GM11168 (cell line): Measurements from ENCODE around the gene SUPT3H.
"Not testable (repeated sequence)": the region's sequence is repeated elsewhere in the genome, so short reads cannot be mapped to it uniquely, and the experiment has no call there.

Experiments
- in situ Hi-C: fragments of 300-500 bp; cut with MboI; formaldehyde crosslinking; loops from one replicate; pipeline ENCODE4 v1.12.0; 2022; ENCODE audit warnings: low sequenced_read_pairs; ENCODE audit not compliant: unreplicated experiment

Gene SUPT3H

GRCh38 chr6:44867571-44868334, 510.0 kb downstream of the SUPT3H start:
- in situ Hi-C loops = no loop called here

GRCh38 chr6:44865184-44865583, 512.5 kb downstream of the SUPT3H start:
- in situ Hi-C loops = not testable (repeated sequence)

- in situ Hi-C loops = no loop called here
Observed at GRCh38 chr6:44859901-44860410, 517.8 kb downstream of the SUPT3H start.

GRCh38 chr6:44858998-44859397, 518.7 kb downstream of the SUPT3H start:
- in situ Hi-C loops = no loop called here

- in situ Hi-C loops = no loop called here
Observed at GRCh38 chr6:44856479-44856878, 521.3 kb downstream of the SUPT3H start.

- in situ Hi-C loops = no loop called here
Observed at GRCh38 chr6:44855562-44856411, 521.9 kb downstream of the SUPT3H start.

GRCh38 chr6:44854712-44855443, 522.9 kb downstream of the SUPT3H start:
- in situ Hi-C loops = no loop called here

- in situ Hi-C loops = no loop called here
Observed at GRCh38 chr6:44851176-44851575, 526.6 kb downstream of the SUPT3H start.

GRCh38 chr6:44850312-44850711, 527.4 kb downstream of the SUPT3H start:
- in situ Hi-C loops = no loop called here

GRCh38 chr6:44849806-44850205, 527.9 kb downstream of the SUPT3H start:
- in situ Hi-C loops = no loop called here

- in situ Hi-C loops = no loop called here
Observed at GRCh38 chr6:44843734-44844133, 534.0 kb downstream of the SUPT3H start.

GRCh38 chr6:44842616-44843015, 535.1 kb downstream of the SUPT3H start:
- in situ Hi-C loops = no loop called here

GRCh38 chr6:44841829-44842228, 535.9 kb downstream of the SUPT3H start:
- in situ Hi-C loops = no loop called here

- in situ Hi-C loops = no loop called here
Observed at GRCh38 chr6:44837741-44838140, 540.0 kb downstream of the SUPT3H start.

- in situ Hi-C loops = no loop called here
Observed at GRCh38 chr6:44837255-44837654, 540.5 kb downstream of the SUPT3H start.

- in situ Hi-C loops = no loop called here
Observed at GRCh38 chr6:44833248-44833647, 544.5 kb downstream of the SUPT3H start.

- in situ Hi-C loops = no loop called here
Observed at GRCh38 chr6:44831002-44831610, 546.6 kb downstream of the SUPT3H start.

GRCh38 chr6:44829836-44830235, 547.9 kb downstream of the SUPT3H start:
- in situ Hi-C loops = no loop called here

- in situ Hi-C loops = no loop called here
Observed at GRCh38 chr6:44828780-44829179, 549.0 kb downstream of the SUPT3H start.

GRCh38 chr6:44826025-44826676, 551.6 kb downstream of the SUPT3H start:
- in situ Hi-C loops = no loop called here
